HEK293 (cell line): ENCODE data around the gene DUSP15.

Source experiments
- CTCF ChIA-PET: fragments of 350-600 bp; formaldehyde crosslinking; extraction: SDS; loops from one replicate; lab custom pipeline; 2021; ENCODE audit warnings: antibody characterized with exemption; lab: Yijun Ruan, JAX
- POLR2A ChIA-PET: fragments of 300-600 bp; formaldehyde crosslinking; extraction: SDS; loops from one replicate; lab custom pipeline; 2020; ENCODE audit warnings: antibody characterized with exemption, inconsistent platforms; lab: Yijun Ruan, JAX
- H3K27ac ChIP-seq: fragments of 200-500 bp; sonication (Bioruptor generic); 2 replicates; pipeline ENCODE4 v1.5.1; 2014; ENCODE audit warnings: low read depth, low read length, control low read depth, inconsistent platforms; ENCODE audit errors: extremely low read depth
- H3K36me3 ChIP-seq, 2 experiments: fragments of 200-500 bp in 1 of 2; sonication (Bioruptor generic) in 1 of 2; 1 replicate in 1 of 2; 2 replicates in 1 of 2; pipeline ENCODE4 v1.5.1; 2014 to 2017; ENCODE audit warnings: inconsistent platforms in 2 of 2, low read length in 2 of 2; ENCODE audit not compliant: control insufficient read depth in 2 of 2, insufficient read depth in 1 of 2
- H3K4me1 ChIP-seq: fragments of 200-500 bp; sonication (Bioruptor generic); 2 replicates; pipeline ENCODE4 v1.5.1; 2014; ENCODE audit warnings: mild to moderate bottlenecking, low read length, inconsistent platforms; ENCODE audit not compliant: control insufficient read depth, insufficient read depth
- H3K4me3 ChIP-seq: 2 replicates; pipeline ENCODE4 v1.5.1; 2011; ENCODE audit warnings: low read depth, mild to moderate bottlenecking, control low read depth, low read length, moderate library complexity
- H3K9me3 ChIP-seq: fragments of 200-500 bp; sonication (Bioruptor generic); 2 replicates; pipeline ENCODE4 v1.5.1; 2014; ENCODE audit warnings: low read depth, low read length, inconsistent platforms; ENCODE audit not compliant: control insufficient read depth, insufficient read depth
- GLI4 ChIP-seq: fragments of 450-650 bp; formaldehyde crosslinking; IDR thresholded peaks from 2 replicates; pipeline ENCODE4 v1.5.1; 2016; ENCODE audit warnings: missing biosample characterization, missing genetic modification characterization
- GLIS2 ChIP-seq: fragments of 450-650 bp; formaldehyde crosslinking; IDR thresholded peaks from 2 replicates; pipeline ENCODE4 v1.5.1; 2016; ENCODE audit warnings: missing biosample characterization, missing genetic modification characterization
- KLF10 ChIP-seq: fragments of 450-650 bp; IDR thresholded peaks from 2 replicates; pipeline ENCODE4 v1.5.1; 2018; ENCODE audit warnings: missing biosample characterization, mild to moderate bottlenecking, missing genetic modification characterization
- KLF8 ChIP-seq: fragments of 450-650 bp; formaldehyde crosslinking; IDR thresholded peaks from 2 replicates; pipeline ENCODE4 v1.5.1; 2016; ENCODE audit warnings: missing biosample characterization, missing genetic modification characterization
- OVOL3 ChIP-seq: fragments of 450-650 bp; formaldehyde crosslinking; IDR thresholded peaks from 2 replicates; pipeline ENCODE4 v1.5.1; 2016; ENCODE audit warnings: missing biosample characterization, missing genetic modification characterization
- SCRT1 ChIP-seq: fragments of 450-650 bp; formaldehyde crosslinking; IDR thresholded peaks from 2 replicates; pipeline ENCODE4 v1.5.1; 2016; ENCODE audit warnings: missing biosample characterization, missing genetic modification characterization, borderline replicate concordance
- YY1 ChIP-seq: fragments of 450-650 bp; formaldehyde crosslinking; IDR thresholded peaks from 2 replicates; pipeline ENCODE4 v1.5.1; 2018; ENCODE audit warnings: missing biosample characterization, missing genetic modification characterization
- ZBTB1 ChIP-seq: fragments of 450-650 bp; formaldehyde crosslinking; IDR thresholded peaks from 2 replicates; pipeline ENCODE4 v1.5.1; 2016; ENCODE audit warnings: missing biosample characterization, missing genetic modification characterization
- ZBTB8A ChIP-seq: fragments of 450-650 bp; formaldehyde crosslinking; IDR thresholded peaks from 2 replicates; pipeline ENCODE4 v1.5.1; 2016; ENCODE audit warnings: missing biosample characterization, missing genetic modification characterization
- ZIC2 ChIP-seq: fragments of 450-650 bp; formaldehyde crosslinking; IDR thresholded peaks from 2 replicates; pipeline ENCODE4 v1.5.1; 2016; ENCODE audit warnings: missing biosample characterization, missing genetic modification characterization
- ZNF169 ChIP-seq: fragments of 450-650 bp; formaldehyde crosslinking; IDR thresholded peaks from 2 replicates; pipeline ENCODE4 v1.5.1; 2016; ENCODE audit warnings: missing biosample characterization, missing genetic modification characterization
- ZNF211 ChIP-seq: fragments of 450-650 bp; formaldehyde crosslinking; IDR thresholded peaks from 2 replicates; pipeline ENCODE4 v1.5.1; 2016; ENCODE audit warnings: low read depth, missing biosample characterization, missing genetic modification characterization
- ZNF23 ChIP-seq: fragments of 450-650 bp; formaldehyde crosslinking; IDR thresholded peaks from 2 replicates; pipeline ENCODE4 v1.5.1; 2016; ENCODE audit warnings: missing biosample characterization, missing genetic modification characterization, borderline replicate concordance
- ZNF423 ChIP-seq: fragments of 450-650 bp; formaldehyde crosslinking; IDR thresholded peaks from 2 replicates; pipeline ENCODE4 v1.5.1; 2016; ENCODE audit warnings: missing biosample characterization, missing genetic modification characterization
- ZNF426 ChIP-seq: fragments of 450-650 bp; formaldehyde crosslinking; IDR thresholded peaks from 2 replicates; pipeline ENCODE4 v1.5.1; 2017; ENCODE audit warnings: missing biosample characterization, missing genetic modification characterization, mild to moderate bottlenecking, inconsistent platforms, moderate library complexity
- ZNF629 ChIP-seq: fragments of 450-650 bp; formaldehyde crosslinking; IDR thresholded peaks from 2 replicates; pipeline ENCODE4 v1.5.1; 2017; ENCODE audit warnings: missing biosample characterization, missing genetic modification characterization
- ZNF785 ChIP-seq: fragments of 450-650 bp; formaldehyde crosslinking; IDR thresholded peaks from 2 replicates; pipeline ENCODE4 v1.5.1; 2016; ENCODE audit warnings: missing biosample characterization, missing genetic modification characterization
- TF ChIP-seq, protein P1 (sequence below): fragments of 450-650 bp; formaldehyde crosslinking; IDR thresholded peaks from 2 replicates; pipeline ENCODE4 v1.5.1; 2016; ENCODE audit warnings: missing biosample characterization, missing genetic modification characterization, low read depth
- TF ChIP-seq, protein P2 (sequence below): fragments of 450-650 bp; formaldehyde crosslinking; IDR thresholded peaks from 2 replicates; pipeline ENCODE4 v1.5.1; 2017; ENCODE audit warnings: missing biosample characterization, missing genetic modification characterization
- TF ChIP-seq, protein P3 (sequence below): fragments of 450-650 bp; formaldehyde crosslinking; IDR thresholded peaks from 2 replicates; pipeline ENCODE4 v1.5.1; 2016; ENCODE audit warnings: missing biosample characterization, missing genetic modification characterization

Gene DUSP15

DNA sequence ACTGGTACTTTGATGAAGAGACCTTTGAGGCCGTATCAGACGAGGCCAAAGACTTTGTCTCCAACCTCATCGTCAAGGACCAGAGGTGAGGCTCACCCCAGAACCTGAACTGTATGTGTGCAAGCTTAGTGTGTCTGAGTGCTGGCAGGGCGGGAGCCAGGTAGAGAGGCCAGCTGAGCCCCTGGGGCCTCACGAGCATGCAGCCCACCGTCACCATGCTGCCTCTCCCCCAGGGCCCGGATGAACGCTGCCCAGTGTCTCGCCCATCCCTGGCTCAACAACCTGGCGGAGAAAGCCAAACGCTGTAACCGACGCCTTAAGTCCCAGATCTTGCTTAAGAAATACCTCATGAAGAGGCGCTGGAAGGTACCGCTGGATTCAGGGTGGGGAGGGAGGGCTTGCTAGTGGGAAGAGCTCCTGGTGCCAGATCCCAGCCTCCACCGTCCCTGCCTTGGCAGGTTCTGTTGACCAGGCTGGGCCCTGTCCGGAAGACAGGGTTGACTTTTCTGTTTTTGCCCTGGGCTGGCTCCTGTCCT, 38.5 kb downstream of the DUSP15 start (continued):
- TF ChIP-seq, protein P1, sequence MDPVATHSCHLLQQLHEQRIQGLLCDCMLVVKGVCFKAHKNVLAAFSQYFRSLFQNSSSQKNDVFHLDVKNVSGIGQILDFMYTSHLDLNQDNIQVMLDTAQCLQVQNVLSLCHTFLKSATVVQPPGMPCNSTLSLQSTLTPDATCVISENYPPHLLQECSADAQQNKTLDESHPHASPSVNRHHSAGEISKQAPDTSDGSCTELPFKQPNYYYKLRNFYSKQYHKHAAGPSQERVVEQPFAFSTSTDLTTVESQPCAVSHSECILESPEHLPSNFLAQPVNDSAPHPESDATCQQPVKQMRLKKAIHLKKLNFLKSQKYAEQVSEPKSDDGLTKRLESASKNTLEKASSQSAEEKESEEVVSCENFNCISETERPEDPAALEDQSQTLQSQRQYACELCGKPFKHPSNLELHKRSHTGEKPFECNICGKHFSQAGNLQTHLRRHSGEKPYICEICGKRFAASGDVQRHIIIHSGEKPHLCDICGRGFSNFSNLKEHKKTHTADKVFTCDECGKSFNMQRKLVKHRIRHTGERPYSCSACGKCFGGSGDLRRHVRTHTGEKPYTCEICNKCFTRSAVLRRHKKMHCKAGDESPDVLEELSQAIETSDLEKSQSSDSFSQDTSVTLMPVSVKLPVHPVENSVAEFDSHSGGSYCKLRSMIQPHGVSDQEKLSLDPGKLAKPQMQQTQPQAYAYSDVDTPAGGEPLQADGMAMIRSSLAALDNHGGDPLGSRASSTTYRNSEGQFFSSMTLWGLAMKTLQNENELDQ (tag by site-specific recombination), result no peak
- TF ChIP-seq KLF8 (tag by site-specific recombination) (no peak), ZNF169 (no peak)
- TF ChIP-seq, protein P2, sequence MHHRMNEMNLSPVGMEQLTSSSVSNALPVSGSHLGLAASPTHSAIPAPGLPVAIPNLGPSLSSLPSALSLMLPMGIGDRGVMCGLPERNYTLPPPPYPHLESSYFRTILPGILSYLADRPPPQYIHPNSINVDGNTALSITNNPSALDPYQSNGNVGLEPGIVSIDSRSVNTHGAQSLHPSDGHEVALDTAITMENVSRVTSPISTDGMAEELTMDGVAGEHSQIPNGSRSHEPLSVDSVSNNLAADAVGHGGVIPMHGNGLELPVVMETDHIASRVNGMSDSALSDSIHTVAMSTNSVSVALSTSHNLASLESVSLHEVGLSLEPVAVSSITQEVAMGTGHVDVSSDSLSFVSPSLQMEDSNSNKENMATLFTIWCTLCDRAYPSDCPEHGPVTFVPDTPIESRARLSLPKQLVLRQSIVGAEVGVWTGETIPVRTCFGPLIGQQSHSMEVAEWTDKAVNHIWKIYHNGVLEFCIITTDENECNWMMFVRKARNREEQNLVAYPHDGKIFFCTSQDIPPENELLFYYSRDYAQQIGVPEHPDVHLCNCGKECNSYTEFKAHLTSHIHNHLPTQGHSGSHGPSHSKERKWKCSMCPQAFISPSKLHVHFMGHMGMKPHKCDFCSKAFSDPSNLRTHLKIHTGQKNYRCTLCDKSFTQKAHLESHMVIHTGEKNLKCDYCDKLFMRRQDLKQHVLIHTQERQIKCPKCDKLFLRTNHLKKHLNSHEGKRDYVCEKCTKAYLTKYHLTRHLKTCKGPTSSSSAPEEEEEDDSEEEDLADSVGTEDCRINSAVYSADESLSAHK (tag by site-specific recombination), result no peak

DNA sequence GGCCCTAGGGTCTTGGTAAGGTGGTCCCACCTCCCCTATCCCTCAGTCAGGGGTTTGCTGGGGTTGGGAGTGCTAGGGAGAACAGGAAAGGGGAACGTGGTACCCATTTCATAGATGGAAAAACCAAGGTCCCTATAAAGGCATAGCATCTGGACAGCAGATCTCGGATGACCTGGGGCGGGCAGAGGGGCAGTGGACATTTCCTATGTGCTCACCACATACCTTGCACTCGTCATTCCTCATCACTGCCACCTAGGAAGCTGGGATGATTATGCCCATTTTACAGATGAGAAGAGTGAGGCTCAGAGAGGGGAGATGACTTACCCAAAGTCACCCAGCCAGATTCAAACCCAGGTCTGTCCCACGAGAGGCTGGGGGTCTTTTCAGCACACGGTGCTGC, 39.1 kb downstream of the DUSP15 start:
- TF ChIP-seq ZNF23 (tag by site-specific recombination), result no peak
- no peak for TF ChIP-seq GLI4 (tag by site-specific recombination)
- no peak for TF ChIP-seq ZNF423 (tag by site-specific recombination)
- no peak for TF ChIP-seq OVOL3
- TF ChIP-seq ZBTB1 (tag by site-specific recombination), result no peak
- no peak for TF ChIP-seq SCRT1 (tag by site-specific recombination)
- TF ChIP-seq, protein P3, sequence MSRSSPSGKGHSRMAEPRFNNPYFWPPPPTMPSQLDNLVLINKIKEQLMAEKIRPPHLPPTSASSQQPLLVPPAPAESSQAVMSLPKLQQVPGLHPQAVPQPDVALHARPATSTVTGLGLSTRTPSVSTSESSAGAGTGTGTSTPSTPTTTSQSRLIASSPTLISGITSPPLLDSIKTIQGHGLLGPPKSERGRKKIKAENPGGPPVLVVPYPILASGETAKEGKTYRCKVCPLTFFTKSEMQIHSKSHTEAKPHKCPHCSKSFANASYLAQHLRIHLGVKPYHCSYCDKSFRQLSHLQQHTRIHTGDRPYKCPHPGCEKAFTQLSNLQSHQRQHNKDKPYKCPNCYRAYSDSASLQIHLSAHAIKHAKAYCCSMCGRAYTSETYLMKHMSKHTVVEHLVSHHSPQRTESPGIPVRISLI (tag by site-specific recombination), result no peak
- TF ChIP-seq GLIS2 (tag by site-specific recombination), result no peak
- no peak for TF ChIP-seq YY1 (tag by site-specific recombination)
- TF ChIP-seq ZNF426, result no peak
- TF ChIP-seq ZNF785 (tag by site-specific recombination), result no peak
- TF ChIP-seq ZBTB8A, result no peak
- no peak for TF ChIP-seq KLF10
- no peak for TF ChIP-seq ZNF211 (tag by site-specific recombination)
- TF ChIP-seq ZIC2, result no peak
- TF ChIP-seq ZNF629 (tag by site-specific recombination), result no peak
- ChIA-PET CTCF (interaction anchor here (0.6 to 1.7 kb wide), 5 partner anchors 8 to 227 kb away, joined by 3 to 9 read pairs (median 3); no protein-coding TSS in a partner anchor), POLR2A (no interaction called here)
- no peaks in the 10 kb centered on the region for H3K36me3 ChIP-seq
- no peaks in the 10 kb centered on the region for H3K9me3 ChIP-seq
- H3K4me3 ChIP-seq, result no peak overlapping the region
- no peak overlapping the region for H3K27ac ChIP-seq
- H3K4me1 ChIP-seq, result no peaks in the 10 kb centered on the region
